Kidney epithelial cell (primary cell): ENCODE results near the gene PRTN3. TPM values are rescaled to one million over a fixed set of nuclear protein-coding genes. Genes with fewer than 3 reads are reported as not detected.

ENCODE experiments used
- DNase-seq: peaks from one replicate; pipeline ENCODE4 v3.0.0-alpha.2; 2010; ENCODE audit warnings: low read depth
- H3K27me3 ChIP-seq: 2 replicates; pipeline ENCODE4 v1.6.0; 2011; ENCODE audit warnings: low read length; ENCODE audit not compliant: control insufficient read depth, insufficient read depth
- H3K36me3 ChIP-seq: 2 replicates; pipeline ENCODE4 v1.5.1; 2011; ENCODE audit warnings: low read length; ENCODE audit not compliant: control insufficient read depth, insufficient read depth
- H3K4me3 ChIP-seq: 2 replicates; pipeline ENCODE4 v1.5.1; 2011; ENCODE audit warnings: low read depth, mild to moderate bottlenecking, control low read depth, low read length
- CTCF ChIP-seq: IDR thresholded peaks from 2 replicates; pipeline ENCODE4 v1.5.1; 2011; ENCODE audit warnings: mild to moderate bottlenecking, moderate library complexity, low read length, control low read depth, inconsistent platforms; ENCODE audit not compliant: insufficient read depth, poor library complexity, severe bottlenecking
- total RNA-seq: library from RNA; depleted of rRNA; stranded (reverse); fragments of >200 nt; gene quantifications from 2 replicates; pipeline ENCODE4 v1.2.3, GENCODE V29; 2015

Gene PRTN3
- not detected in 2 replicates for total RNA-seq

- TF ChIP-seq CTCF, result no peak
- Histone ChIP-seq H3K36me3 (no peaks in the 10 kb centered on the region), H3K27me3 (peaks cover 29% of the 10 kb centered on the region), H3K4me3 (no peak within 1 kb of the TSS)
- no peak for DNase-seq
These were observed at the start of gene PRTN3 for GRCh38 chr19:840519-841206. PRTN3 (plus strand) TSS chr19:840999; CDS start chr19:841009, 10 bp downstream.

- no peak for DNase-seq
- H3K36me3 ChIP-seq, result no peaks in the 10 kb centered on the region
- H3K27me3 ChIP-seq, result no peaks in the 10 kb centered on the region
- no peak overlapping the region for H3K4me3 ChIP-seq
- no peak for TF ChIP-seq CTCF
These were observed 49.7 kb upstream of the PRTN3 start for GRCh38 chr19:791007-791566.

- no peak for TF ChIP-seq CTCF
- Histone ChIP-seq H3K36me3 (no peaks in the 10 kb centered on the region), H3K27me3 (no peaks in the 10 kb centered on the region), H3K4me3 (no peak overlapping the region)
- no peak for DNase-seq
These were observed 49.1 kb upstream of the PRTN3 start for GRCh38 chr19:791567-792305.

- no peak for TF ChIP-seq CTCF
- DNase-seq, result no peak
- Histone ChIP-seq H3K4me3 (no peak overlapping the region), H3K27me3 (no peaks in the 10 kb centered on the region), H3K36me3 (no peaks in the 10 kb centered on the region)
These were observed 48.4 kb upstream of the PRTN3 start for GRCh38 chr19:792306-792885.

- TF ChIP-seq CTCF, result no peak
- H3K27me3 ChIP-seq, result no peaks in the 10 kb centered on the region
- no peaks in the 10 kb centered on the region for H3K36me3 ChIP-seq
- no peak for DNase-seq
- H3K4me3 ChIP-seq, result no peak overlapping the region
These were observed 47.0 kb upstream of the PRTN3 start for GRCh38 chr19:793806-794205.
